NCI-H2081 (cell line): ENCODE data around the gene GBP6.
"Not testable (repeated sequence)": the region's sequence is repeated elsewhere in the genome, so short reads cannot be mapped to it uniquely, and the experiment has no call there.

Experiments
- DNase-seq, 2 experiments: peaks; one replicate each; lab custom pipeline; 2025; lab: John Stamatoyannopoulos, UW

GBP6 gene, protein sequence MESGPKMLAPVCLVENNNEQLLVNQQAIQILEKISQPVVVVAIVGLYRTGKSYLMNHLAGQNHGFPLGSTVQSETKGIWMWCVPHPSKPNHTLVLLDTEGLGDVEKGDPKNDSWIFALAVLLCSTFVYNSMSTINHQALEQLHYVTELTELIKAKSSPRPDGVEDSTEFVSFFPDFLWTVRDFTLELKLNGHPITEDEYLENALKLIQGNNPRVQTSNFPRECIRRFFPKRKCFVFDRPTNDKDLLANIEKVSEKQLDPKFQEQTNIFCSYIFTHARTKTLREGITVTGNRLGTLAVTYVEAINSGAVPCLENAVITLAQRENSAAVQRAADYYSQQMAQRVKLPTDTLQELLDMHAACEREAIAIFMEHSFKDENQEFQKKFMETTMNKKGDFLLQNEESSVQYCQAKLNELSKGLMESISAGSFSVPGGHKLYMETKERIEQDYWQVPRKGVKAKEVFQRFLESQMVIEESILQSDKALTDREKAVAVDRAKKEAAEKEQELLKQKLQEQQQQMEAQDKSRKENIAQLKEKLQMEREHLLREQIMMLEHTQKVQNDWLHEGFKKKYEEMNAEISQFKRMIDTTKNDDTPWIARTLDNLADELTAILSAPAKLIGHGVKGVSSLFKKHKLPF

DNA sequence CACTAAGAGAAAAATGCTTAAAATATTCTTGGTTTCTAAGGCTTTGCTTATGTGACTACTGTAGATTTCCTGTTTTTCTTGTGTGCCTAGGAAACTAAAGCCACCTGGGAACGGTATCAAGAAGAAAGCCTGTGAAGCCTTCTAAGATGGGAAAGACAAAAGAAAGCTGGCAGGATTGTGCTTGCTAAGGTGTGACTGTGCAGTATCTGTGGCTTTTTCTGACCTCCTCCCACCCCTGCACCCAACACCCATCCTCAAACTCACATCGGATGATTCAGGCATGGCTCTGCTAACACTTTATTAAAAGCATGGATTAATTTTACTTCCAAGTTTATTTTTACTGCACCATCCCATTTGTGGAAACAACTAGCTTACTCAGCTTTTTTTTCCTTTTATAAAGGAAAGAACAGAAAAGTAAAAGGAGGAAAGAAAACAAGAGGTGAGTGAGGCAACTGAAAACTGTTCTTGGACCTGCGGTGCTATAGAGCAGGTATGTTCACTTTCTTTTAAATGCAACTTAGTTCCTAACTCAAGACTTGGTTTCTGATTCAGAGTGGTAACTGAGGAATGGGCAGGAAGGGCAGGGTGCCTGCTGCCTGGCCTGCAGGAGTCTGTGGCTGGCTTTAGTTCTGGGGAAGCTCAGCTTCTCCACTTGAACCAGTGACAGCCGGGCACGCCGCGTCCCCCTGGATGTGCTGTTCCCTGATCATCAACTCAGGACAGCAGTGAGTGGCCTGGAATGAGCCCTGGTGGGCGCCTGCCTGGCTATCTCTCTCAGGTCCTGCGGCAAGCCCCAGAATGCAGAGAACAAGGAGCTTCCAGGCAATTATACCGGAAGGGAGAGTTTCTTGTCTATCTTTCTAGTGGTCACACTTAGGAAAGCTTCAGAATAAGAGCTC, at the start of gene GBP6:
Gene GBP6 (plus strand): TSS at position 422 of the 899 bp plus-strand sequence. CDS start 4,493 bp downstream, outside the sequence.
- no peak for DNase-seq

DNA sequence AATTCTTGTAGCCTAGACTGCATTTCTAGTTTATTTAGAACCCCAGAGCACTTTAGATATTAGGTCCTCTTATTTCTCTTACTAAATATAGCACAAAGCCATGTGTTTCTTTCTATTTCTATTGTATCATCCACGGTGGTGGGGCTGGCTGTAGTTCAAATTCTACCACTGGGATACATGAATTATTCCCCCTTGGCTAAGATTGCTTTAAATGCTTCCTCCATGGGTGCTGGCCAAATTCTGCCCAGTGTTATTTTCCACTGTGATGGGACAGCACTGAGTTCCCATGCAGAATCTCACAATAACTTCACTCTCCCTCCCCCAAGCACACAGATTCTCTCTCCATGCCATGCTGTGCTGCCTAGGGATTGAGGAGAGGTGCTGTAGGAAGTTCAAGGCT, 41.5 kb upstream of the GBP6 start:
- DNase-seq, result no peak

DNA sequence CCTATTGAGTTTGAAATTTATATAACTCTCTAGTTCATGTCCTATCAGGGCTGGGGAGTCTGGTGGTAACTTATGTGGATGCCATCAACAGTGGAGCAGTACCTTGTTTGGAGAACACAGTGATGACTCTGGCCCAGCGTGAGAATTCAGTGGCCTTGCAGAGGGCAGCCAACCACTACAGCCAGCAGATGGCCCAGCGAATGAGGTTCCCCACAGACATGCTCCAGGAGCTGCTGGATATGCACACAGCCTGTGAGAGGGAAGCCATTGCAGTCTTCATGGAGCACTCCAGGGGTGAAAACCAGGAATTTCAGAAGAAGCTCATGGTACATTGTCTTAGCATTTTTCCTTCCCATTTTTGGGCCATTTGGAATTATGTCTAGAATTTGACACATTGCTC, 32.0 kb upstream of the GBP6 start:
- no peak for DNase-seq

DNA sequence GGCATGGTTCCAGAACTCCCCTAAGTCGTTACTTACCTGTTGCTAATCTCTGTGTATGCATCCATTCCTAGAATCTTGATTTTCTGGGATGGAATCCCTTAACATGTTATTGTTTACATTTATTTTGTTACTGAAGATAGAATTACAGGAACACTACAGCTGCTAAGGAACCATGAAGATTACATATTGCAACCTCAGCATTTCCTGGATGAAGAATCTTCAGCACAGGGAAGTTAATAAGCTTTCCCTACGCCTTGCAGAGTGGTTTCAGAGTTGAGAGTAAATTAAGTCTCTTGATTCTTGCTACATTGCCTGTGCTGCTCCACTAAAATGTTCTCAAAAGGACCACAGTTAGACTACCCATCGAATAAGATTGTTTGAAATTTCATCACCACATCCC, 31.4 kb upstream of the GBP6 start:
- DNase-seq, result no peak

DNA sequence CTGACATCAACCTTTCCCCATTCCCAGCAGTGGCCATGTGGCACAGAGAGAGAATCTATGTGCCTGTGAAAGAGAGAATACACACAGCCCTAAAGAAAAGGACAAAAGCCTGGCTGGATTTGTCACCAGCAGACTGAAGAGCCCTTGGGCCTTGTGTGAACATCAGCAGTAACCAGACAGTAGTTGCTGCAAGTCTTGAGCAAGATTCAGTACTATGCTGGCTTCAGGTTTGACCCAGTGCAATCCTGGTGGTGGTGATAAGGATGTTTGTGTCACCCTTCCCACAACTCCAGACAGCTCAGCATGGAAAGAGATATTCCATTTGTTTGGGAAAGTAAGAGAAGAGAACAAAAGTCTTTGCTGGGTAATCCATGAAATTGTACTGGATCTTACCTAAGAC, 28.4 kb upstream of the GBP6 start:
- no peak for DNase-seq

DNA sequence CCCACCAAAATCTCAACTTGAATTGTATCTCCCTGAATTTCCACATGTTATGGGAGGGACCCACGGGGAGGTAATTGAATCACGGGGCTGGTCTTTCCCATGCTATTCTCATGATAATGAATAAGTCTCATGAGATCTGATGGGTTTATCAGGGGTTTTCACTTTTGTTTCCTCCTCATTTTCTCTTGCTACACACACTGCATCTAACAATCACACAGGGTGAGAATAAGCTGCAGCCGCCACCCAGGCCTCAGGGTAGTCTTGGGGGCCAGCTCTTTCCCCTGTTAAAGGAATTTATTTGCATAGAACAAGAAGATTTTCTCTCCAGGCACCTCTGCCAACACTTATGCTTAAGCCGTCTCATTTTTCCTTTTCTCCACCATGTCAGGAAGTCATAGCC, 26.0 kb upstream of the GBP6 start:
- no peak for DNase-seq

DNA sequence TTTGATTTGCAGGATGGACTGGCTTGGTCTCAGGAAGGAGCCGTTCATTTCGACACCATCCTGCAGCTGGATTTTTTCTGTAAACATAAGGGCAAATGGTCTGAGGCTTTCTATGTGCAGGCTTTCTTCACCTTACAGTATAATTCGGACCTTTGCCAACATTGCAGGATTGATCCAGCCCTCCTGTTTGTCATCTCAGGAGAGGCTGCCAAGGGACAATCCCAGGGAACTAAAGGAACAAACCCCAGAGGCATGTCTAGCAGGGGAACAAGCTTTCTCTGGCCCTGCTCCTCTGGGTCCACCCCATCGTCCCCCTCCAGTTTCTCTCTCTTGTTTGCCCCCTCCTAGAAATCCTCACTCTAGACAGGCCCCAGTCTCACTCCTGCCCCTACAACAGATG, 24.8 kb upstream of the GBP6 start:
- no peak for DNase-seq

DNA sequence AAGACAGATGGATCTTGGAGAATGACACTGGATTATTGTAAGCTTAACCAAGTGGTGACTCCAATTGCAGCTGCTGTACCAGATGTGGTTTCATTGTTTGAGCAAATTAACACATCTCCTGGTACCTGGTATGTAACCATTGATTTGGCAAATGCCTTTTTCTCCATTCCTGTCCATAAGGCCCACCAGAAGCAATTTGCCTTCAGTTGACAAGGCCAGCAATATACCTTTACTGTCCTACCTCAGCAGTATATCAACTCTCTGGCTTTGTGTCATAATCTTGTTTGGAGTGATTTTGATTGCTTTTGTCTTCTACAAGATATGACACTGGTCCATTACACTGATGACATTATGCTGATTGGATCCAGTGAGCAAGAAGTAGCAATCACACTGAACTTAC, 18.4 kb upstream of the GBP6 start:
- not testable (repeated sequence) for DNase-seq

DNA sequence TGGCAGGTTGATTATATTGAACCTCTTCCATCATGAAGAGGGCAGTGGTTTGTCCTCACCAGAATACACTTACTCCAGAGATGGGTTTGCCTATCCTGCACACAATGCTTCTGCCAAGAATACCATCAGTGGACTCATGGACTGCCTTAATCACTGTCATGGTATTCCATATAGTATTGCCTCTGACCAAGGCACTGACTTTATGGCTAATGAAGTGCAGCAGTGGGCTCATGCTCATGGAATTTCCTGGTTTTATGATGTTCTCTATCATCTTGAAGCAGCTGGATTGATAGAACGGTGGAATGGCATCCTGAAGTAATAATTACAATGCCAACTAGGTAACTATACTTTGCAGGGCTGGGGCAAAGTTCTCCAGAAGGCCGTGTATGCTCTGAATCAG, 16.6 kb upstream of the GBP6 start:
- DNase-seq, result no peak

DNA sequence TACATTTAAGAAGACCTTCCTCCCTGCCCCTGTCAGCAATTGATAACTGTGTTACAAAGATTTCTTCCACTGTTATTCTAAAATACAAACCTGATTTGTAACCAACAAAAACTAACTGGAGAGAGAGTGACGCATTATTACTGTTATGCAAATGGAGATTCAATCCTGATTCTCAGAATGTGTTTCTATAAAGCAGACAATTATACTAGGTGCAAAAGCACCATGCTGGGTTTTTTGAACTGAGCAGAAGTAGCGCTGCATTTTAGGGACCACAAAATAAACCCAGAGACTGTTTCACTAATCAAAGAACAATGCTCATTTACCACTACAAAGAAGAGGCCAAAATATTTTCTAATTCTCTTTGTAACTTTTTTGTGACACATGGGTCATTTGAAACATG, 13.6 kb upstream of the GBP6 start:
- no peak for DNase-seq

DNA sequence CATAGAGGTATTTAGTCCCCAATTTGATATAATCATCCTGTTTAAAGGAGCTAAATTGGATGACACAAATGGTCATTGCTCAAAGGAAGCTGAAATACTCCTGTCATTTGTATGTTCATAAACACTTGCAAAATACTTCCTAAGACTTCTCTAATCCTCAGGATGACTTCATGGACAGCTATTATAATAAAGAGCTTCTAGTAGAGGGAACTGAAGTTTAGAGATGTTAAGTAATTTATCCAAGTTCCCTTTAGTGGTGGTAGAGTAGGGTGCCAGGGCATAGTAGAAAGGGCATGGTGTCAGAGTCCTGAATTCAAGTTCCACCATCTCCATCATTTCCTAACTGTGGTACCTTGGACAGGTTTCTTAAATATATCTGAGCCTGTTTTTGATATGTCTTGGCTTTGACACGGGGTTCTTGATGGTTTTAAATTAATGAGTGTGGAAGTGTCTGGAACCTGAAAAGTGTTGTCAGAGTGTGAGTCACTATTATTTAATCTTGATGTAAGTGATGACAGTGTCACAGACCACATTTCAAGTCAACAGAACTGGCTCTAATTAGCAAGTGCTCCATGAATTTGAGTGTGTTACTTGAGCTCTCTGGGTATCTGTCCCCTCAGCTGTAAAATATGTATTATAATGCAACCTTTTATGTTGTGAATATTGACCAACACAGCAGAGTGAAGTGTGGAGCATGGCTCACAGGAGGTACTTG, 12.1 kb upstream of the GBP6 start:
- DNase-seq, result no peak

DNA sequence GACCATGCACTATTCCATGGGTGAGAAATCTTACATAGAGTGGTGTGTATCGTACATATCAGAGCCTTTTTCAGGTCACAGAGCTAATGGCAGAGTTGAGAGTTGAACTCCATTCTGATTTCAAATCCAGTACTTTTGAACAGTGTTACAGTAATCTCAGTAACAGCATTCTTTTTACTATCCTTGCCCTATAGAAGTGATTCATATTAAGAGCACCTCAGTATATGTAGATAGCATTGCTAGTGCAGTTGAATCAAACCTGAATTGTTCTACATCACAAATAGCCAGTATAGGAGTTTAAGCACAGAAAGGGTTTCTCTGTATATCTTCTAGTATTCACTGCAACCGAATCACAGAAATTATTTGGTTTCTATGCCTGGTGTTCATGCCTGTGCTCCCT, 11.4 kb upstream of the GBP6 start:
- no peak for DNase-seq

DNA sequence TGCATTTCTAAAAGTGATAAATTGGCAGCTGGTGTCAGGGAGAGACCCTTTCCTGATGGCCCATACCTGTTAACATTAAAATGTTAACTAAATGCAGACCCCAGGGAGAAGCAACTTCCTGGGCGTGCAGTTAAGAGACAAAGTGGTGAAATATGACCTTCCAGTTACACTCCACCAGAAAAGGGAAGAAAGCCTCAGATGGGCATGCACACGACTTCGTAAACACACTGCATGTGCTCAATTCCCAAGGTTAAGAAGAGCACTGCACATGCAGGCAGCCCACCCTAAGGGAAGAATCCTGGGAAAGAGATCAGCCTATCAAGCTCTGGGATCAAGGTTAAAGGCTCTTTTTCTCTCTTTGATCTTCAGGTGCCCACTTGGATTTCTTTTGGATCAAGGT, 9.7 kb upstream of the GBP6 start:
- DNase-seq, result no peak

DNA sequence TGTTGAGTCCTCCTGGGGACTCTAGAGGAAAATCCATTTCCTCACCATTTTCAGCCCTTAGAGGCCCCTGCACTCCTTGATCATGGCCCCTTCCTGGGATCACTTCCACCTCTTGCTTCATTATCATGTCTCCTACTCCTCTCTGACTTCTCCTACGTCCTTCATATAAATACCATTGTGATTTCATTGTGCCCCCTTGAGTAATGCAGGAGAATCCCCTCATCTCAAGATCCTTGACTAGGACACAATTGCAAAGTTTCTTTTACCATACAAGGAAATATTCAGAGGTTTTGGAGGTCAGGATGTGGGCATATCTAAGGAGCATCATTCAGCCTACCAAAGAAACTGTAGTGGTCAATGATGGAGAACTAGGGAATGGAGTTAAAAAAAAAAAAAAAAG, 8.8 kb upstream of the GBP6 start:
- DNase-seq, result no peak

DNA sequence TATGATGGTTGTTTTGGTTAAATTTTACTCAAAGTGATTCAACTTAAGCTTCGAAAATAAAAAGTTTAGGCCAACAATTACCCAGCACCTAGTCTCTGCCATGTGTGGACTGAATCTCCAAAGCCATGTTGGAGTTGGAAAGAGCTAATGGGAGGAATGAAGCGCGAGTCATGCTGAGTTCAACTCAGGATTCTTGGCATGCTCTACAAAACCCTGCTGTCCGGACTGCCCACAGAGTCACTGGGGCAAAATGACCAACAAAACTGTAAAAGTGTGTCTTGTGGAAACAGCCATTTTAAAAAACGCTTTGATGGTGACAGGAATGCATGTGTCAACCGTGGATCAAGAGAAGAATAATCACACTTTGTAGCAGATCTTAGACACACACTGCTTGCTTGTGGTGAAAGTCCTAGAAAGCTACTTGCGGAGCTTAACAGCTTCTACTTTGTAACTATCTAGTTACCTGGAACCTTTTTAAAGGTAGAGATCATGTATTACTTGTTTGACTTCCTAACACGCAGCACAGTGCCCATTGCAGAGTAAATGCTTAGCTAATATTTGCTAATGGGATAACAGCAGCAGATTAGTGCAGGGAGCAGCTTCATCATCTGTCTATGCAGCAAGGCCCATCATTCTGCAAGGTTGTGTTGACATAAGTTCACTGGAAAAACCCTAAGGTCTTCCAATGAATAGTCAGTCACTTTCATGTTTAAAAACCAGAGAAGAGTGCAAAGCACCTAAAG, 7.0 kb upstream of the GBP6 start:
- peak in 1 of 2 experiments; percentile 37 for DNase-seq

DNA sequence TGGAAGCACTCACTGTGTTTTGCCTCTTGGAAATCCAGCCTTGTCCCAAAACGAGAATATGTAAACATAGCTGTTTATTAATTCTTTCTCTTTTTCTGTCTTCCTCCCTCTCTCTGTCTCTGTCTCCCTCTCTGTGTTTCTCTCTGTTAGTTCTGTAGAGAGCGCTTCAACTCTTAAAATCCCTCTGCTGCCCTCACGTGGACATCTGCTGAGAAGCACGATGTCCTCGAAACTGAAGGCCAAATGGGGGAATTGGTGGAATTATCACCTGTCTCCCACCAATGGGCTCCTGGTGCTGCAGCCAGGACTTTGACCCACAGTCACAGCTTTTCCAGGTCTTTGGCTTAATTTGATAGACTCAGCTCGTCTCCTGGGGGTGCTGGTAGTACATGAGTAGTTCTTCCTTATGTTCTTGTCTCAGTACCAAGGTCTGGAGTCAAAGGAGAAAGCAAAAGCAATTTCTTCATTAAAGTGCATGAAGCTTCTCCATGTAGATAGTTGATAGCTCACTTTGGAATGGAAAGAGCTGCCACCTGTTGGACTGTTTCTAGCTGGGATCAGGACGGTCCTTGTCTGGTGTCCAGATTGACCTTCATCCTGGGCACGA, 5.5 kb upstream of the GBP6 start:
- DNase-seq, result peak; percentile 65 to 67

DNA sequence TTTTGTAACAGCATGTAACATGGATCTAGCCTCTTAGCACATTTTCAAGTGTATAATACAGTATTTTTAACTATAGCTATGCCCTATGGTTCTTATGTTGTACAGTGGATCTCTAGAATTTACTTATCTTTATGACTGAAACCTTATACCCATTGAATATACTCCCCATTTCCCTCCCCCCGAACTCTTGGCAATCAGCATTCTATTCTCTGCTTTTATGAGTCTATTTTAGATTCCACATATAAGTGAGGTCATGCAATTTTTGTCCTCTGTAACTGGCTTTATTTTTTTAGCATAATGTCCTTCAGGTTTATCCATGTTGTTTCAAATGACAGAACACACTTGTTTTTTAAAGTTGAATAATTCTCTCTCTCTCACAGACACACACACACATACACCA, 3.1 kb upstream of the GBP6 start:
- DNase-seq, result no peak

DNA sequence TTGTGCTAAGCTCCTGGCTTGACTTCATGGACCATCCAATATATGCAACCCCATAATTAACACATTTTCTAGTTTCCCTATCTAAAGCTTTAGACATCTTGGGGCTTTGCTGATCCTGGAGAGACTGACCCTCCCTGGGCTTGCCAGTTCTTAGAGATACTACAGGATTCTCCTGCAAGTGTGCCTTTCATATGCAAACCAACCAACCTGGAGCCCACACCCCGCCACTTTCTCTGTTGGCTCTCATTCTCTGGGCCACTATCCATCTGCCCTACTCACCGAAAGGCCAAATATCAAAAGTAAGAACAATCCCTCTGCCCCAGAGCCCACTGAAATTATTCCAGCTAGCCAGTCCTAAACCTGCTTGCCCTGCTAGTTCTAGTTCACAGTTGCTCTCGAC, 2.2 kb upstream of the GBP6 start:
- no peak for DNase-seq

DNA sequence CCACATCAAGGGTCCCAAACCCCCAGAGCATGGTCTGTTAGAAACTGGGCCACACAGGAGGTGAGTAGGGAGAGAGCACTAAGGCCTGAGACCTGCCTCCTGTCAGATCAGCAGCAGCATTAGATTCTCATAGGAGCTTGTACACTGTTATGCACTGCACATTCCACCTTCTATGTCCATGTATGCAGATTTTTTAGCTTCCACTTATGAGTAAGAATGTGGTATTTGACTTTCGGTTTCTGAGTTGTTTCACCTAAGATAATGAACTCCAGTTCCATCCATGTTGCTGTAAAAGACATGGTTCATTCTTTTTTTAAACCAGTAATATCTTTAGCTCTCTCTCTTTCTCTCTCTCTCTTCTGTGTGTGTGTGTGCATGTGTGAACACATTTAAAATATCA, 663 bp upstream of the GBP6 start:
- DNase-seq, result no peak

DNA sequence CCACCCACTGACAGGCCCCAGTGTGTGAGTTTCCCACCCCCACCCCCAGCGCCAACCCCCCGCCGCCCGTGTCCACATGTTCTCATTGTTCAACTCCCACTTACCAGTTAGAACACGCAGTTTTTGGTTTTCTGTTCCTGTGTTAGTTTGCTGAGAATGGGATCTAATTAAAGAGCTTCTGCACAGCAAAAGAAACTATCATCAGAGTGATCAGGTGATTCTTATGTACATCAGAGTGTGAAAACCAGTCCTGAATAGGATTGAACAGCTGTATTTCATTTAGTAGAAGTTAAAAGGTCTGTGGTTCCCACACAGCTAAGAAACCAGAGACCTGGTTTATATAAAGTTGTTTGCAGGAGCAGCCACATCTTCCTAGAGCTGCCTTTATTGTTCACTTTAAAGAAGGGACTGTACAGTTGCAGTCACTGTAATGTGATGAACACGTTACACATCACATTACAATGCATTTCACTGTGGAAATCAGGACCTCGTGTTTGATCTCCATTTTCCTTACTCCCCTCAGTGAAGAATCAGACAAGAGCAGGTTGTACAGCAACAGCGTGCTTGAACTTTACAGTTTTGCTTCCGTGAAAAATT, 1.2 kb downstream of the GBP6 start:
- no peak for DNase-seq

DNA sequence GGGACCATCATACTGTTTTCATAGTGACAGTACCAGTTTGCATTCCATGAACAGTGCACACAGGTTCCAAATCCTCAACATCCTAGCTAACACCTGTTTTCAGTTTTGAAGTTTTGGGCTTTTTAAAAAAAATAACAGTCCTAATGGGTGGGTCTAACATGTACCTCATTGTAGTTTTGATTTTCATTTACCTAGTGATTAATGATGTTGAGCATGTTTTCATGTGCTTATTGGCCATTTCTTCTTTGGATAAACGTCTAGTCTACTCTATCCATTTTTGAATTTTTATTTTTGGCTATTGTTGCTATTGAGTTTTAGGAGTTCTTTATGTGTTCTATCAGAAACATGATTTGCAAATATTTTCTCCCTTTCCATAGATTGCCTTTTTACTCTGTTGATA, 3.4 kb downstream of the GBP6 start:
- DNase-seq, result no peak
